Vagina (tissue), 2 donors: Measurements from ENCODE around the gene SC5D.

Source experiments
- CTCF ChIP-seq, 3 experiments: fragments of 450-650 bp in 2 of 3; fragments of 200-600 bp in 1 of 3; sonication (generic) in 1 of 3; IDR thresholded peaks; one replicate each; pipeline ENCODE4 v1.5.1; 2017 to 2019; ENCODE audit warnings: antibody characterized with exemption in 3 of 3, mild to moderate bottlenecking in 2 of 3, moderate library complexity in 2 of 3
- POLR2A ChIP-seq, 2 donors: fragments of 450-650 bp; IDR thresholded peaks; one replicate each; pipeline ENCODE4 v1.6.1; 2017; ENCODE audit warnings: antibody characterized with exemption in 2 of 2, mild to moderate bottlenecking in 2 of 2, moderate library complexity in 2 of 2
- POLR2AphosphoS5 ChIP-seq, 2 donors: sonication (generic); formaldehyde crosslinking; IDR thresholded peaks; one replicate each; pipeline ENCODE4 v1.9.0; 2017; ENCODE audit warnings: antibody characterized with exemption in 2 of 2, mild to moderate bottlenecking in 2 of 2, low read depth in 1 of 2; ENCODE audit not compliant: insufficient read depth in 1 of 2

DNA sequence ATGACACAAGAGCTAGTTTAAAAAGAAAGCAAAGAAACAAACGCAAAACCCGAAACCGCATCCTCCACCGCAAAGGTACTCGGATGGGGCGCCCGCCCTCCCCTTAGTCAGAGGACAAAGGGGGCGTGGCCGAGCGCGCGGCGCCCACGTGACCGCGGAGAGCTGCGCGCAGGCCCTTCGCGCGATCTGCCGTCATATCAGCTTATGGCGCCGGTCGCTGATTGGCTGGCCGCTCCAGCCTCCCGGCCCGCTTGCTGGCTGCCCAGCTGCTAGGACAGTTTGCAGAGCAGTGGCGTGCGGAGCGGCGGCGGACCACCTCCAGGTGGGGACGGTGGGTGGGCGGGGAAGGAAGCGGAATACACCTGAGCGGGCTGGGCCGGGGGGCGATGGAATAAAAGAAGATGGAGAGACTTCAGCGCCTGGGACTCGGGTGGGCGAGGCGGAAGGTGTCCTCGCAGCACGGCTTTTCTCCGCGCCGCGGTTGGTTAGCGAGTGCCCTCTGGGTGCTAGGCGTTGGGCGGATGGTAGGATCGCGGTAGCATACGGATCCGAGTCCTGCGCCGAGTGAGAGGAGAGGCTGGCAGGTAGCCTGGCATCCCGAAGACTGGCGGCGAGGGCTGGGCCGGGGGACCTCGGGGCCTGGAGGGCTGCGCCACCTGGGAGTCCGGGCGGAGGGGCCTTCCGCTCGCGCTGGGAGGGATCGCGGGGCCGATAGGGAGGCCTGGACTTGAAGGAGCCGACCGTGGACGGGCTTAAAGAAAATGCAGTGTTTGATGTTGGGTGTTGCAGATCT, at the start of gene SC5D:
- TF ChIP-seq CTCF (IDR thresholded peaks at IDR 0.05): no peak
- peak; percentile 74 to 78 for TF ChIP-seq POLR2A (IDR thresholded peaks at IDR 0.05)
- TF ChIP-seq POLR2AphosphoS5 (IDR thresholded peaks at IDR 0.05; ENCODE audit: insufficient read depth in 1 of 2, low read depth in 1 of 2): peak; percentile 98
